Measurements from ENCODE around the gene PDZK1IP1.

DNA sequence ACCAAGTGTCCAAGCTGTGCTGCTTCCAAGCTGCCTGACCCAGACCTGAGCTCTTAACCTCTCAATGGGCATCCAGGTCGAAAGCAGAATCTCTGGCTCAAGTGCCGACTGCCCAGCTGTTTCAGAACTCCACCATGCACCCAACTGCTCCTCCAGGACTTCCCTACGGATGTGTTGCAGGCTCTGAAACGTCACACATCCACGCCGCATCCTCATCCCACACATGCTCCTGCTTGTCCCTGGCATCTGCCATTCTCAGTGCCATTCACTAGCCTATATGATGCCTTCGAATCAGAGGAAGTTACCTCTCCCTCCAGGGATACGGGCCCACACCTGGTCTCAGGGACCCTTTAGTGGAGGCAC, 11.2 kb downstream of the PDZK1IP1 start:
- TF ChIP-seq, protein P1, sequence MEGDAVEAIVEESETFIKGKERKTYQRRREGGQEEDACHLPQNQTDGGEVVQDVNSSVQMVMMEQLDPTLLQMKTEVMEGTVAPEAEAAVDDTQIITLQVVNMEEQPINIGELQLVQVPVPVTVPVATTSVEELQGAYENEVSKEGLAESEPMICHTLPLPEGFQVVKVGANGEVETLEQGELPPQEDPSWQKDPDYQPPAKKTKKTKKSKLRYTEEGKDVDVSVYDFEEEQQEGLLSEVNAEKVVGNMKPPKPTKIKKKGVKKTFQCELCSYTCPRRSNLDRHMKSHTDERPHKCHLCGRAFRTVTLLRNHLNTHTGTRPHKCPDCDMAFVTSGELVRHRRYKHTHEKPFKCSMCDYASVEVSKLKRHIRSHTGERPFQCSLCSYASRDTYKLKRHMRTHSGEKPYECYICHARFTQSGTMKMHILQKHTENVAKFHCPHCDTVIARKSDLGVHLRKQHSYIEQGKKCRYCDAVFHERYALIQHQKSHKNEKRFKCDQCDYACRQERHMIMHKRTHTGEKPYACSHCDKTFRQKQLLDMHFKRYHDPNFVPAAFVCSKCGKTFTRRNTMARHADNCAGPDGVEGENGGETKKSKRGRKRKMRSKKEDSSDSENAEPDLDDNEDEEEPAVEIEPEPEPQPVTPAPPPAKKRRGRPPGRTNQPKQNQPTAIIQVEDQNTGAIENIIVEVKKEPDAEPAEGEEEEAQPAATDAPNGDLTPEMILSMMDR (IDR thresholded peaks at IDR 0.05; ENCODE audit: extremely low read depth in 1 of 2, insufficient read depth in 1 of 2, low read depth in 1 of 2, low read length in 2 of 2), result no peak
- TF ChIP-seq MYC (IDR thresholded peaks at IDR 0.05; ENCODE audit: low read depth, low read length), result no peak
- TF ChIP-seq, protein P2, sequence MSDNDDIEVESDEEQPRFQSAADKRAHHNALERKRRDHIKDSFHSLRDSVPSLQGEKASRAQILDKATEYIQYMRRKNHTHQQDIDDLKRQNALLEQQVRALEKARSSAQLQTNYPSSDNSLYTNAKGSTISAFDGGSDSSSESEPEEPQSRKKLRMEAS (IDR thresholded peaks at IDR 0.05; ENCODE audit: insufficient read depth, insufficient read length), result no peak
- no peak for TF ChIP-seq POLR2A (IDR thresholded peaks at IDR 0.05; ENCODE audit: low read depth, low read length)
- TF ChIP-seq POLR2AphosphoS5 (IDR thresholded peaks at IDR 0.05; ENCODE audit: insufficient read depth, low read depth, low read length), result no peak
- TF ChIP-seq JUN (IDR thresholded peaks at IDR 0.05; ENCODE audit: borderline replicate concordance, insufficient read depth, insufficient read length, low read depth), result no peak
- no peak for TF ChIP-seq EZH2 (IDR thresholded peaks at IDR 0.05; ENCODE audit: borderline replicate concordance, low read depth, low read length, severe bottlenecking)
- TF ChIP-seq FOS (IDR thresholded peaks at IDR 0.05; ENCODE audit: borderline replicate concordance, insufficient read depth, low read length), result no peak
